Erythroblast (primary cell): ENCODE measurements around the gene SLC35B1.

Source experiments
- GATA1 ChIP-seq: IDR thresholded peaks from 2 replicates; pipeline ENCODE4 v1.6.1; 2011; ENCODE audit warnings: low read depth, mild to moderate bottlenecking, control low read depth, low read length, moderate library complexity
- POLR2A ChIP-seq: IDR thresholded peaks from 2 replicates; pipeline ENCODE4 v1.6.1; 2011; ENCODE audit warnings: mild to moderate bottlenecking, low read length

DNA sequence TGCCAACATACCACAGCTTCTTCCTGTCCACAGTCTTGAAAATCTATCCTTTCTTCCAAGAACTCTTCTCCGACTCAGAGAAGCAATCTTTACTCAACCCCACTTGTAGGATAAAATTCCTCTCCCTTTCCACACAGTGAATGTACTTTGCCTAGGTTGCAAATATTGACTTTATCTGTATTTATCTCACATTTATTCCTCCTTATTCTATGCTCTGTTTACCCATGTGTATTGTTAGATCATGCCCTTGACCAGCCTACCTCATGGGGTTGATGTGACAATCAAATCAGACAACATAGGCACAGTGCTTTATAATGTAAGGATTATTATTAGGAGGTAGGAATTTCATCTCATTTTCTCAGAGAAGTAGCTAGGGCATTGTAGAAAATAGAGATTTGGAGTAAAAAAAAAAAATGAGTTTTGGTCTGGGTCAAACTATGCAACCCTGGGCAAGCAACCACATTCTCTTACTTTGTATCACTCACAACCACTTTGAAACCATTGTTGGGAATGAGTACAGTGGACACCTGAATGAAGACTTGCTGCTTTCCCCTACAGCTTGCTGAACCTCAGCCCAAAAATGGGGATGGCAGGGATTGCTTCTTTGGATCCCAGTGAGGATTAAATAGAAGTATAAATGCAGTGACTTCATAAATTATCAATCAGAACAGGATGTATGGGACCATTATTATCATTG is 9.1 kb upstream of the SLC35B1 start:
- TF ChIP-seq POLR2A (no peak), GATA1 (no peak)
